ENCODE measurements around the gene MFAP4. TPM values are rescaled to one million over a fixed set of nuclear protein-coding genes. Genes with fewer than 3 reads are reported as not detected.

The MFAP4 gene
- total and polyA plus RNA-seq, 9 of the 15 experiments (the other 6 are each of a cell fraction or from before 2014, with no cell fraction given), result 0.07 to 0.24 TPM; not detected in 7

GRCh38 chr17:19362277-19363113 is 24.5 kb downstream of the MFAP4 start, which contains the start of gene B9D1 (continued):
- TF ChIP-seq ZFP91 (CRISPR knock-in tag; IDR thresholded peaks at IDR 0.05) (no peak), BRF1 (IDR thresholded peaks at IDR 0.05; ENCODE audit: borderline replicate concordance, extremely low read depth, insufficient read length) (no peak), MAZ (CRISPR knock-in tag; conservative IDR thresholded peaks at IDR 0.05 in 1 of 2, IDR thresholded peaks at IDR 0.05 in 1 of 2) (peak; percentile 32 to 76; a peak in 3 of 4 replicates), ETV1 (tag; conservative IDR thresholded peaks at IDR 0.05; ENCODE audit: low read depth) (no peak), BRCA1 (IDR thresholded peaks at IDR 0.05) (no peak), BRCA1 (CRISPR knock-in tag; IDR thresholded peaks at IDR 0.05) (no peak), SIN3A (IDR thresholded peaks at IDR 0.05; ENCODE audit: borderline replicate concordance in 2 of 2, control insufficient read depth in 1 of 2, low read depth in 2 of 2, low read length in 2 of 2) (peak in 1 of 2 experiments; percentile 66; a peak in 2 of 4 replicates), ZKSCAN1 (IDR thresholded peaks at IDR 0.05; ENCODE audit: low read depth, low read length) (0 out of 2 replicates have a peak, but pooled peaks have one; percentile 12), MTA1 (IDR thresholded peaks at IDR 0.05; ENCODE audit: borderline replicate concordance) (0 out of 2 replicates have a peak, but pooled peaks have one; percentile 41), SMAD1 (IDR thresholded peaks at IDR 0.05; ENCODE audit: low read depth, low read length, partially characterized antibody) (no peak), VEZF1 (CRISPR knock-in tag; IDR thresholded peaks at IDR 0.05) (peak; percentile 75), ZNF696 (CRISPR knock-in tag; conservative IDR thresholded peaks at IDR 0.05) (no peak), FOXJ3 (CRISPR knock-in tag; IDR thresholded peaks at IDR 0.05) (no peak), REST (IDR thresholded peaks at IDR 0.05; ENCODE audit: borderline replicate concordance) (peak; percentile 91), REST (CRISPR knock-in tag; IDR thresholded peaks at IDR 0.05; ENCODE audit: low read depth) (no peak)
